Esophagus muscularis mucosa (tissue), 4 donors: ENCODE results near the gene COA3.

Experiments used
- CTCF ChIP-seq, 3 experiments: fragments of 200-600 bp in 2 of 3; fragments of 450-650 bp in 1 of 3; sonication (generic) in 2 of 3; IDR thresholded peaks; one replicate each; pipeline ENCODE4 v1.5.1; 2017 to 2019; ENCODE audit warnings: antibody characterized with exemption in 3 of 3, mild to moderate bottlenecking in 2 of 3, moderate library complexity in 1 of 3
- EP300 ChIP-seq: sonication (generic); formaldehyde crosslinking; IDR thresholded peaks from one replicate; pipeline ENCODE4 v1.6.1; 2017; ENCODE audit warnings: antibody characterized with exemption
- POLR2A ChIP-seq: fragments of 450-650 bp; IDR thresholded peaks from one replicate; pipeline ENCODE4 v1.6.1; 2017; ENCODE audit warnings: antibody characterized with exemption, moderate library complexity, mild to moderate bottlenecking, low read depth
- POLR2AphosphoS5 ChIP-seq, 2 donors: sonication (generic); formaldehyde crosslinking; IDR thresholded peaks; one replicate each; pipeline ENCODE4 v1.6.1; 2017; ENCODE audit warnings: antibody characterized with exemption in 2 of 2

GRCh38 chr17:42774066-42774745, 24.3 kb downstream of the COA3 start:
- no peak for TF ChIP-seq CTCF (IDR thresholded peaks at IDR 0.05)
- TF ChIP-seq EP300: no peak
- TF ChIP-seq POLR2AphosphoS5 (IDR thresholded peaks at IDR 0.05): no peak
- no peak for TF ChIP-seq POLR2A
